Breast epithelium (tissue), 4 donors: Measurements from ENCODE around the gene SPTB. TPM values are rescaled to one million over a fixed set of nuclear protein-coding genes. Genes with fewer than 3 reads are reported as not detected.

Experiments used
- DNase-seq, 2 donors: peaks; one replicate each; pipeline ENCODE4 v3.0.0-alpha.2; 2019; ENCODE audit warnings: low spot score in 2 of 2
- H3K27ac ChIP-seq, 2 donors: fragments of 200-600 bp; sonication (generic) in 1 of 2; one replicate each; pipeline ENCODE4 v1.5.1; 2016 to 2019; ENCODE audit warnings: mild to moderate bottlenecking in 1 of 2
- H3K27me3 ChIP-seq, 2 donors: fragments of 200-600 bp; sonication (generic) in 1 of 2; one replicate each; pipeline versions ENCODE4 v1.5.1 to v1.6.0; 2017 to 2019; ENCODE audit warnings: control low read depth in 1 of 2, mild to moderate bottlenecking in 1 of 2
- H3K36me3 ChIP-seq: fragments of 200-600 bp; one replicate; pipeline ENCODE4 v1.5.1; 2019
- H3K4me1 ChIP-seq, 2 donors: fragments of 200-600 bp; sonication (generic); one replicate each; pipeline ENCODE4 v1.5.1; 2016 to 2019; ENCODE audit warnings: control low read depth in 1 of 2
- H3K4me3 ChIP-seq, 3 donors: fragments of 200-600 bp; sonication (generic); 1 replicate in 2 of 3; 2 replicates in 1 of 3; pipeline ENCODE4 v1.5.1; 2016 to 2019; ENCODE audit warnings: mild to moderate bottlenecking in 3 of 3, moderate library complexity in 2 of 3
- H3K9me3 ChIP-seq, 2 donors: fragments of 200-600 bp; sonication (generic) in 1 of 2; one replicate each; pipeline ENCODE4 v1.5.1; 2016 to 2019; ENCODE audit warnings: control low read depth in 1 of 2
- POLR2A ChIP-seq: fragments of 450-650 bp; IDR thresholded peaks from one replicate; pipeline ENCODE4 v1.6.1; 2016; ENCODE audit warnings: antibody characterized with exemption, mild to moderate bottlenecking, moderate library complexity
- POLR2AphosphoS5 ChIP-seq, 3 donors: sonication (generic); formaldehyde crosslinking; IDR thresholded peaks; one replicate each; pipeline ENCODE4 v1.6.1; 2017; ENCODE audit warnings: antibody characterized with exemption in 3 of 3
- intact Hi-C: fragments of 100-400 bp; cut with DNase I; formaldehyde crosslinking; loops from one replicate; pipeline ENCODE4 v1.15.1; 2023; ENCODE audit warnings: low total_unique reads
- total RNA-seq, 3 donors: library from RNA; depleted of rRNA; stranded (reverse); fragments of >200 nt; gene quantifications; one replicate each; pipeline ENCODE4 v1.1.0, GENCODE V29; 2016
- TF ChIP-seq, protein P1 (sequence below), 3 donors: fragments of 450-650 bp; IDR thresholded peaks; one replicate each; pipeline ENCODE4 v1.5.1; 2016 to 2017; ENCODE audit warnings: antibody characterized with exemption in 3 of 3, mild to moderate bottlenecking in 3 of 3, moderate library complexity in 3 of 3

Gene SPTB
- total RNA-seq, 3 donors from 2014 or later, result 0.88 to 2.6 (median 2.1) TPM

DNA sequence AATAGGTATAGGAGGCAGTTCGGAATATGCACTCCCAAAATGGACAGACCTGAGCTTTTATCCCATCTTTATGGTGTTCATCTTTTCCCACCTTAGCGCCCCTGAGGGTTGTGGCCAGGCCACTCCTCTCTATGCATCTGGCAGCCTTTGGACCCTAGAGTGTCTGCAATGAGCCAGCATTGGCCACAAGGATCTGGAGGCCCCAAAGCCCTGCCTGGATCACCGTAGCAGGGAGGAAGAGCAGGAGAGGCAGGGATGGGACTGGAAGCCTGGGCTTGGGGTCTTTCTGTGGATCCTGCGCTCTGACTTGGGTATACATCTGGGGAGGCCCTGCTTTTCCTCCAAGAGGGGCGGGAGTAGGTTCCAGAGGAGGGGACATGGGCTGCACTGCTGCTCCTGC, 123.0 kb downstream of the SPTB start:
- Histone ChIP-seq H3K27me3 (no peaks in the 10 kb centered on the region), H3K4me3 (no peak overlapping the region), H3K27ac (no peak overlapping the region), H3K36me3 (no peaks in the 10 kb centered on the region), H3K9me3 (no peaks in the 10 kb centered on the region), H3K4me1 (peaks cover 0 to 9% of the 10 kb centered on the region in 2 donors)
- TF ChIP-seq, protein P1, sequence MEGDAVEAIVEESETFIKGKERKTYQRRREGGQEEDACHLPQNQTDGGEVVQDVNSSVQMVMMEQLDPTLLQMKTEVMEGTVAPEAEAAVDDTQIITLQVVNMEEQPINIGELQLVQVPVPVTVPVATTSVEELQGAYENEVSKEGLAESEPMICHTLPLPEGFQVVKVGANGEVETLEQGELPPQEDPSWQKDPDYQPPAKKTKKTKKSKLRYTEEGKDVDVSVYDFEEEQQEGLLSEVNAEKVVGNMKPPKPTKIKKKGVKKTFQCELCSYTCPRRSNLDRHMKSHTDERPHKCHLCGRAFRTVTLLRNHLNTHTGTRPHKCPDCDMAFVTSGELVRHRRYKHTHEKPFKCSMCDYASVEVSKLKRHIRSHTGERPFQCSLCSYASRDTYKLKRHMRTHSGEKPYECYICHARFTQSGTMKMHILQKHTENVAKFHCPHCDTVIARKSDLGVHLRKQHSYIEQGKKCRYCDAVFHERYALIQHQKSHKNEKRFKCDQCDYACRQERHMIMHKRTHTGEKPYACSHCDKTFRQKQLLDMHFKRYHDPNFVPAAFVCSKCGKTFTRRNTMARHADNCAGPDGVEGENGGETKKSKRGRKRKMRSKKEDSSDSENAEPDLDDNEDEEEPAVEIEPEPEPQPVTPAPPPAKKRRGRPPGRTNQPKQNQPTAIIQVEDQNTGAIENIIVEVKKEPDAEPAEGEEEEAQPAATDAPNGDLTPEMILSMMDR (IDR thresholded peaks at IDR 0.05), result no peak
- TF ChIP-seq POLR2A, result no peak
- TF ChIP-seq POLR2AphosphoS5 (IDR thresholded peaks at IDR 0.05), result no peak
- intact Hi-C loops, result no loop called here
- no peak for DNase-seq

DNA sequence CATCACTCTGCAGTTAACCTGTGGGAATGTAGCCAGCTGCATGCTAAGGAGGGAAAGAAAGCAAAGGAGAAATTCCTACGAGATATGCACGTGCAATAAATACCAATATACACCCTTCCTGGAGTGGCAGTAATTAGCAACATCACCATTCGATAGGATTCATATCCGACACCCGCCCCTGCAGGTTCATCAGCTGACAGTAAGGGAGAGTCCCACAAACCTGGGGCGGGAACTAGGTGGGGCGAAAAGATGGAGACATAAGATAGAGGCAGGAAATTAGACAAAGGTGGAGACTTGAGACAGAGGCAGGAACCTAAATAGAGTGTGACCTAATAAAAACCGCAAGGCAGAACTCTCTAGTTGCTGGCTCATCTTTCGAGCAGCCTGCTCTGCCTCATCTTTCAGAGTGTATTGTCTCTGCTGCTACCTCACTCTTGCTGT, 123.9 kb downstream of the SPTB start:
- Histone ChIP-seq H3K4me1 (peaks cover 0 to 6% of the 10 kb centered on the region in 2 donors), H3K4me3 (no peak overlapping the region), H3K27ac (no peak overlapping the region), H3K36me3 (no peaks in the 10 kb centered on the region), H3K27me3 (no peaks in the 10 kb centered on the region), H3K9me3 (no peaks in the 10 kb centered on the region)
- no peak for DNase-seq
- intact Hi-C loops, result no loop called here
- TF ChIP-seq, protein P1 (IDR thresholded peaks at IDR 0.05), result no peak
- TF ChIP-seq POLR2A (no peak), POLR2AphosphoS5 (IDR thresholded peaks at IDR 0.05) (no peak)

DNA sequence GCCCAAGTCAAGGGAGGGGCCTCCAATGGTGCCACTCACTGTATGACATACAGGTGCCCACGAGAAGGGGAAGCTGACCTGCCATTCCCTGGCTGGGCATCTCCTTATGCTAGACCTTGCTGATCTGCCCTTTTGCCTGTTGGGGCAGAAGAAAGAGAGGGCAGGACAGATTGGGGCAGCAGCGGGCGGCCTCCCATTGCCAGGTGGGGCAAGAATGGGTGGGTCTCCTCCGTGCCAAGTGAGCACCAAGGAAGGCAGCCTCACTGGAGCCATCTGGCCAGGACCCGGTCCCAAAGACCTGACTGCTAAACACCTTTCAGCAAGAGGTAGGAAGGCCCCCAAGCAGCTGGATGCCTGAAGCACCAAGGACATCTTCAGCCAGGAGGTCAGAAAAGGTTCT, 125.0 kb downstream of the SPTB start:
- Histone ChIP-seq H3K27me3 (no peaks in the 10 kb centered on the region), H3K36me3 (no peaks in the 10 kb centered on the region), H3K27ac (no peak overlapping the region), H3K4me1 (peaks cover 0 to 6% of the 10 kb centered on the region in 2 donors), H3K4me3 (no peak overlapping the region), H3K9me3 (no peaks in the 10 kb centered on the region)
- intact Hi-C loops, result no loop called here
- TF ChIP-seq POLR2A (no peak), POLR2AphosphoS5 (IDR thresholded peaks at IDR 0.05) (no peak)
- TF ChIP-seq, protein P1 (IDR thresholded peaks at IDR 0.05), result no peak
- DNase-seq, result no peak

DNA sequence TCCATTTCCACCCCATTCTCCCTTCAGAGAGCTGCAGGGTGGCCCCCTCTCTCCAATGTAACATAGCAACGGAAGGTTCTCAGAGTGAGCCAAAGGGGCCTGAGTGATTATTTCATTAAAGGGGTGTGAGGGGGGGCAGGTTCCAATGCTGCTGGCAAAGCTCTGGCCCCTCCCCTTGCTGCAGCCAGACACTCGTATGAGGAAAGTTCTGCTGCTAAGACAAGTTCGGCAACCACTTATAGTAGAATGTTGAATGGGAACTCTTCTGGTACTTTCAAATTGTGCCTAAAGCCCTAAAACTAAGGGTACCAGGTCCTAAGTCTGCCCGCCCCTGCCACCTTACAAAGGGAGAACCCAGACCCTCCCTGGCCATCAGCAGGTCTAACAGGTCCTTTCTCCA, 125.7 kb downstream of the SPTB start:
- Histone ChIP-seq H3K4me3 (no peak overlapping the region), H3K36me3 (no peaks in the 10 kb centered on the region), H3K9me3 (no peaks in the 10 kb centered on the region), H3K4me1 (peaks cover 0 to 6% of the 10 kb centered on the region in 2 donors), H3K27me3 (no peaks in the 10 kb centered on the region), H3K27ac (no peak overlapping the region)
- DNase-seq, result no peak
- intact Hi-C loops, result no loop called here
- TF ChIP-seq, protein P1 (IDR thresholded peaks at IDR 0.05), result no peak
- TF ChIP-seq POLR2AphosphoS5 (IDR thresholded peaks at IDR 0.05) (no peak), POLR2A (no peak)

DNA sequence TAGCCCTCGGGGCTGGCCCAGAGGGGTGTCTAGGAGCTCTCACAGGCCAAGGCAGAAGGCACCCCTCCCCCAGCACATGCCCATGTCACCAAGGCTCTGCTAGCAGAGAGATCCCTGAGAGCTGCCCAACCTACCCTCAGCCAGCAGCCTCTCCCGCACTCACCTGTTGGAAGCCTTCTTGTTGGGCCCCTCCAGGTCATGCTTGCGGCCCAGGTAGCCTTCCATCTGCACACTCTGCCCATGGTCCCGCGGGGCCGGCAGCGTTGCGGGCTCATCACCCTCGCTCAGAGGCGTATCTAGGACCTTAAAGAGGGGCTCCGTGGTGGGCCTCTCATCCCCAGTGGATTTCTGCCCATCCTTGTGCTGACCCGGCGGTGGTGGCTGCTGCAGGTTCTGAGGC, 126.3 kb downstream of the SPTB start:
- H3K4me1 ChIP-seq, result peaks cover 0 to 5% of the 10 kb centered on the region in 2 donors
- TF ChIP-seq, protein P1 (IDR thresholded peaks at IDR 0.05), result no peak
- TF ChIP-seq POLR2AphosphoS5 (IDR thresholded peaks at IDR 0.05) (no peak), POLR2A (no peak)
- intact Hi-C loops, result no loop called here
- no peak overlapping the region for H3K27ac ChIP-seq
- DNase-seq, result no peak
- H3K9me3 ChIP-seq, result no peaks in the 10 kb centered on the region
- no peaks in the 10 kb centered on the region for H3K36me3 ChIP-seq
- H3K4me3 ChIP-seq, result no peak overlapping the region
- no peaks in the 10 kb centered on the region for H3K27me3 ChIP-seq
